ENCODE data around the gene PPP1R36.
"Not testable (repeated sequence)": the region's sequence is repeated elsewhere in the genome, so short reads cannot be mapped to it uniquely, and the experiment has no call there.

PPP1R36 gene

GRCh38 chr14:64614166-64614565 lies 64.4 kb downstream of the PPP1R36 start:
- H3K56ac ChIP-seq (ENCODE audit: low read length) = no peak overlapping the region
- no peak overlapping the region for H4K8ac ChIP-seq (ENCODE audit: low read depth, low read length)
- no peak overlapping the region for H3K4me3 ChIP-seq (ENCODE audit: low read length)
- H3K23ac ChIP-seq (ENCODE audit: low read length) = no peak overlapping the region
- no peak for DNase-seq
- H3K18ac ChIP-seq (ENCODE audit: low read length) = no peak overlapping the region
- no peaks in the 10 kb centered on the region for H3K79me2 ChIP-seq (ENCODE audit: control insufficient read depth, insufficient read depth, low read length)
- H3K4ac ChIP-seq (ENCODE audit: low read depth, low read length) = no peak overlapping the region
- H4K5ac ChIP-seq (ENCODE audit: low read length) = no peak overlapping the region
- H3K79me1 ChIP-seq (ENCODE audit: low read length) = no peaks in the 10 kb centered on the region
- no peak overlapping the region for H2BK120ac ChIP-seq (ENCODE audit: low read depth, low read length)
- H3K36me3 ChIP-seq (ENCODE audit: control insufficient read depth, insufficient read depth, low read length) = no peaks in the 10 kb centered on the region
- no CpG with 5 or more reads among the region's 2 CpGs for WGBS (ENCODE audit: extremely low coverage, insufficient coverage, low lambda C conversion rate)
- no peak overlapping the region for H3K27ac ChIP-seq (ENCODE audit: low read depth, low read length)
- peaks cover 5% of the 10 kb centered on the region for H3K4me1 ChIP-seq (ENCODE audit: control insufficient read depth, low read depth, low read length)
- no peak overlapping the region for H2AK5ac ChIP-seq (ENCODE audit: low read length)
- no peak overlapping the region for H3K4me2 ChIP-seq (ENCODE audit: low read length)
- H2BK15ac ChIP-seq (replicated peaks; ENCODE audit: low read depth) = no peak overlapping the region
- H3K9ac ChIP-seq (ENCODE audit: low read length) = no peak overlapping the region
- H3K27me3 ChIP-seq (ENCODE audit: insufficient read depth, low read length, poor library complexity) = no peaks in the 10 kb centered on the region
- H2BK5ac ChIP-seq (ENCODE audit: low read length) = no peak overlapping the region

- no peaks in the 10 kb centered on the region for H3K27me3 ChIP-seq (ENCODE audit: insufficient read depth, low read length, poor library complexity)
- no peak overlapping the region for H3K4me3 ChIP-seq (ENCODE audit: low read length)
- no peak overlapping the region for H3K23ac ChIP-seq (ENCODE audit: low read length)
- no peak overlapping the region for H2AK5ac ChIP-seq (ENCODE audit: low read length)
- peaks cover 5% of the 10 kb centered on the region for H3K4me1 ChIP-seq (ENCODE audit: control insufficient read depth, low read depth, low read length)
- no peak overlapping the region for H3K56ac ChIP-seq (ENCODE audit: low read length)
- no peak overlapping the region for H2BK15ac ChIP-seq (replicated peaks; ENCODE audit: low read depth)
- no peaks in the 10 kb centered on the region for H3K79me1 ChIP-seq (ENCODE audit: low read length)
- no peak overlapping the region for H2BK5ac ChIP-seq (ENCODE audit: low read length)
- H2BK120ac ChIP-seq (ENCODE audit: low read depth, low read length) = no peak overlapping the region
- H3K36me3 ChIP-seq (ENCODE audit: control insufficient read depth, insufficient read depth, low read length) = no peaks in the 10 kb centered on the region
- H4K5ac ChIP-seq (ENCODE audit: low read length) = no peak overlapping the region
- no peak overlapping the region for H3K27ac ChIP-seq (ENCODE audit: low read depth, low read length)
- no peak overlapping the region for H4K8ac ChIP-seq (ENCODE audit: low read depth, low read length)
- H3K79me2 ChIP-seq (ENCODE audit: control insufficient read depth, insufficient read depth, low read length) = no peaks in the 10 kb centered on the region
- H3K4ac ChIP-seq (ENCODE audit: low read depth, low read length) = no peak overlapping the region
- no peak overlapping the region for H3K4me2 ChIP-seq (ENCODE audit: low read length)
- WGBS (ENCODE audit: extremely low coverage, insufficient coverage, low lambda C conversion rate) = no CpG with 5 or more reads among the region's 7 CpGs
- no peak overlapping the region for H3K18ac ChIP-seq (ENCODE audit: low read length)
- no peak for DNase-seq
- H3K9ac ChIP-seq (ENCODE audit: low read length) = no peak overlapping the region
Observed at GRCh38 chr14:64614805-64615391, 65.1 kb downstream of the PPP1R36 start.

DNA sequence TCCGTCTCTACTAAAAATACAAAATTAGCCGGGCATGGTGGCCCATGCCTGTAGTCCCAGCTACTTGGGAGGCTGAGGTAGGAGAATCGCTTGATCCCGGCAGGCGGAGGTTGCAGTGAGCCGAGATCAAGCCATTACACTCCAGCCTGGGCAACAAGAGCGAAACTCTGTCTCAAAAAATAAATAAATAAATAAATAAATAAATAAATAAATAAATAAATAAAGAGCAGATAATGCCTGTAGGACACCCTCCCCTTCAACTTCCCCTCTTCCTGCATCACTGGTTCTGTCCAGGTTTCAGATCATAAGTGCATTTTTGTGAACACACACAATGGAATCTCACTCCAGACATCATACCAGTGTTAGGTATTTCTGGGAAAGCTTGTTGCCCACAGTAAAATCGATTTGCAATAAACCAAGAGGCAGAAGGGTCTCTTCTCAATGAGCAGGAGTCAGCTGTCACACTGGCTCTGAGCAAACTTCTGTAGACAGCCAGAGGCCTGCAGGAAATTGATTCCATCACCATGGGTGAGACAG lies 68.2 kb downstream of the PPP1R36 start:
- not testable (repeated sequence) for H3K9ac ChIP-seq (ENCODE audit: low read length); H4K5ac ChIP-seq (ENCODE audit: low read length); H3K4me3 ChIP-seq (ENCODE audit: low read length); H3K27ac ChIP-seq (ENCODE audit: low read depth, low read length); H2BK120ac ChIP-seq (ENCODE audit: low read depth, low read length); H3K79me1 ChIP-seq (ENCODE audit: low read length); H3K56ac ChIP-seq (ENCODE audit: low read length); DNase-seq; H3K79me2 ChIP-seq (ENCODE audit: control insufficient read depth, insufficient read depth, low read length); H2AK5ac ChIP-seq (ENCODE audit: low read length); H3K4me2 ChIP-seq (ENCODE audit: low read length); H4K8ac ChIP-seq (ENCODE audit: low read depth, low read length); H3K27me3 ChIP-seq (ENCODE audit: insufficient read depth, low read length, poor library complexity); H3K4ac ChIP-seq (ENCODE audit: low read depth, low read length); H3K4me1 ChIP-seq (ENCODE audit: control insufficient read depth, low read depth, low read length); H2BK5ac ChIP-seq (ENCODE audit: low read length); H3K18ac ChIP-seq (ENCODE audit: low read length); H2BK15ac ChIP-seq (replicated peaks; ENCODE audit: low read depth); H3K23ac ChIP-seq (ENCODE audit: low read length); H3K36me3 ChIP-seq (ENCODE audit: control insufficient read depth, insufficient read depth, low read length)
- no CpG with 5 or more reads among the region's 8 CpGs for WGBS (ENCODE audit: extremely low coverage, insufficient coverage, low lambda C conversion rate)

DNA sequence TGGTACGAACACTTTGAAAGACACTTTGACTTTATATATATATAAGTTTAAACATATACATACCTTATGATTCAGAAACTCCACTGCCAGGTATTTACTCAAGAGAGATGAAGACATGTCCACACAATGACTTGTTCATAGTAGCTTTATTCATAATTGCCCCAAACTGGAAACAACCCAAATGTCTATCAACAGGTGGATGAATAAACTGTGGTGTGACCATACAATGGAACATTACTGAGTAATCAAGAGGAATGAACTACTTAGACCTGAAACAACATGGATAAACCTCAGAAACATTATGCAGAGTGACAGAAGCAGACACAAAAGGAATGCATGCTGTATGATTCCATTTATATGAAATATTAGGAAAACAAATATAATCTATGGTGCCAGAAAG lies 71.1 kb downstream of the PPP1R36 start:
- no peaks in the 10 kb centered on the region for H3K79me1 ChIP-seq (ENCODE audit: low read length)
- no peak overlapping the region for H2AK5ac ChIP-seq (ENCODE audit: low read length)
- no peak for DNase-seq
- H4K5ac ChIP-seq (ENCODE audit: low read length) = no peak overlapping the region
- no peak overlapping the region for H3K4me2 ChIP-seq (ENCODE audit: low read length)
- no peak overlapping the region for H3K23ac ChIP-seq (ENCODE audit: low read length)
- no peak overlapping the region for H2BK15ac ChIP-seq (replicated peaks; ENCODE audit: low read depth)
- no peak overlapping the region for H4K8ac ChIP-seq (ENCODE audit: low read depth, low read length)
- WGBS (ENCODE audit: extremely low coverage, insufficient coverage, low lambda C conversion rate) = no CpG with 5 or more reads among the region's 1 CpG
- H3K9ac ChIP-seq (ENCODE audit: low read length) = no peak overlapping the region
- no peaks in the 10 kb centered on the region for H3K36me3 ChIP-seq (ENCODE audit: control insufficient read depth, insufficient read depth, low read length)
- no peak overlapping the region for H3K56ac ChIP-seq (ENCODE audit: low read length)
- H3K4me1 ChIP-seq (ENCODE audit: control insufficient read depth, low read depth, low read length) = no peaks in the 10 kb centered on the region
- H3K27me3 ChIP-seq (ENCODE audit: insufficient read depth, low read length, poor library complexity) = no peaks in the 10 kb centered on the region
- no peak overlapping the region for H3K27ac ChIP-seq (ENCODE audit: low read depth, low read length)
- no peaks in the 10 kb centered on the region for H3K79me2 ChIP-seq (ENCODE audit: control insufficient read depth, insufficient read depth, low read length)
- no peak overlapping the region for H2BK5ac ChIP-seq (ENCODE audit: low read length)
- no peak overlapping the region for H3K4me3 ChIP-seq (ENCODE audit: low read length)
- no peak overlapping the region for H3K18ac ChIP-seq (ENCODE audit: low read length)
- no peak overlapping the region for H3K4ac ChIP-seq (ENCODE audit: low read depth, low read length)
- no peak overlapping the region for H2BK120ac ChIP-seq (ENCODE audit: low read depth, low read length)

DNA sequence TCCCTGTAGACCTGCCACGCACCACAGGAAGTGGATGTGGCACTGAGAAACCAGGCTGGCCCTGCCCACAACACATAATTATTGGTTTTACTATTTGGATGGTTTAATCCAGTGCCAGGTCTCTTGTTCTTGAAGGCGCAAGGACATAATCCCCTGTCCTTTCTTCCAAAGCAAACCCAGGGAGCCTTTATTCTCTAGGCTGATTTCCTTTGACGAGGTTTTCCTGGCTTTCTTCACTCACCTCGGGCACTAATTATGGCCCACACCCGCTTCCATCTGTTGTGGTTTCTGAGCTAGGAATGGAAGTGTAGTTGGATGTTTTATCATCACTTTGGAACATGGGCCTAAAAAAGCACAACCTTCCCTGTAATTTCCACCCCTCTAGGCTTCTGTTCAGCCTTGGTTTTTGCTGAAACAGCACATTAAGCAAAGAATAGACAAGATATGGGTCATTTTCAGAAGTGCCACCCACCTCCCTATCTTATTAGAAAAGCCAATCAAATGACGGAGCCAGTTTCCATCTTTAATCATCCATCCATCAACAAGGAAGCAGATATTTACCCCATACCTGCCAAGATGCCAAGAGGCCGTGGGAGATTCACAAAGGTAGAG lies 73.9 kb downstream of the PPP1R36 start:
- H3K4me3 ChIP-seq (ENCODE audit: low read length) = no peak overlapping the region
- no peak overlapping the region for H2BK5ac ChIP-seq (ENCODE audit: low read length)
- H3K27ac ChIP-seq (ENCODE audit: low read depth, low read length) = no peak overlapping the region
- no peak for DNase-seq
- no peak overlapping the region for H3K9ac ChIP-seq (ENCODE audit: low read length)
- H2AK5ac ChIP-seq (ENCODE audit: low read length) = no peak overlapping the region
- H3K36me3 ChIP-seq (ENCODE audit: control insufficient read depth, insufficient read depth, low read length) = no peaks in the 10 kb centered on the region
- no peak overlapping the region for H4K8ac ChIP-seq (ENCODE audit: low read depth, low read length)
- no peak overlapping the region for H2BK15ac ChIP-seq (replicated peaks; ENCODE audit: low read depth)
- peaks cover 3% of the 10 kb centered on the region for H3K4me1 ChIP-seq (ENCODE audit: control insufficient read depth, low read depth, low read length)
- no CpG with 5 or more reads among the region's 7 CpGs for WGBS (ENCODE audit: extremely low coverage, insufficient coverage, low lambda C conversion rate)
- H3K56ac ChIP-seq (ENCODE audit: low read length) = no peak overlapping the region
- H4K5ac ChIP-seq (ENCODE audit: low read length) = no peak overlapping the region
- no peak overlapping the region for H3K4me2 ChIP-seq (ENCODE audit: low read length)
- H3K4ac ChIP-seq (ENCODE audit: low read depth, low read length) = no peak overlapping the region
- H3K79me1 ChIP-seq (ENCODE audit: low read length) = no peaks in the 10 kb centered on the region
- no peak overlapping the region for H3K23ac ChIP-seq (ENCODE audit: low read length)
- no peaks in the 10 kb centered on the region for H3K27me3 ChIP-seq (ENCODE audit: insufficient read depth, low read length, poor library complexity)
- H2BK120ac ChIP-seq (ENCODE audit: low read depth, low read length) = no peak overlapping the region
- no peak overlapping the region for H3K18ac ChIP-seq (ENCODE audit: low read length)
- no peaks in the 10 kb centered on the region for H3K79me2 ChIP-seq (ENCODE audit: control insufficient read depth, insufficient read depth, low read length)
